Loucy (cell line): ENCODE measurements around the gene ZNF836.

ENCODE experiments used
- H2AFZ ChIP-seq: fragments of 200-600 bp; sonication (generic); 2 replicates; pipeline ENCODE4 v1.6.0; 2016; ENCODE audit warnings: antibody characterized with exemption, mild to moderate bottlenecking, low read length, moderate library complexity
- H3F3A ChIP-seq: fragments of 200-600 bp; 2 replicates; pipeline ENCODE4 v1.6.0; 2016; ENCODE audit warnings: antibody characterized with exemption, low read depth, mild to moderate bottlenecking
- H3K27me3 ChIP-seq: fragments of 200-600 bp; sonication (generic); 2 replicates; pipeline ENCODE4 v1.6.1; 2014; ENCODE audit warnings: low read length, mild to moderate bottlenecking; ENCODE audit not compliant: insufficient read depth, poor library complexity, severe bottlenecking
- H3K36me3 ChIP-seq: fragments of 200-600 bp; sonication (generic); 2 replicates; pipeline ENCODE4 v1.6.1; 2016; ENCODE audit warnings: low read length; ENCODE audit not compliant: insufficient read depth
- H3K4me1 ChIP-seq: fragments of 200-600 bp; sonication (generic); 2 replicates; pipeline ENCODE4 v1.5.1; 2014; ENCODE audit warnings: low read length, mild to moderate bottlenecking; ENCODE audit not compliant: insufficient read depth, poor library complexity, severe bottlenecking
- H3K4me2 ChIP-seq: fragments of 200-600 bp; sonication (generic); 2 replicates; pipeline ENCODE4 v1.6.0; 2014; ENCODE audit warnings: antibody characterized with exemption, low read length, low read depth, mild to moderate bottlenecking; ENCODE audit not compliant: poor library complexity, severe bottlenecking
- H3K4me3 ChIP-seq: fragments of 200-600 bp; sonication (generic); 2 replicates; pipeline ENCODE4 v1.5.1; 2014; ENCODE audit warnings: low read length, mild to moderate bottlenecking, mixed read lengths; ENCODE audit not compliant: poor library complexity, severe bottlenecking
- H3K79me2 ChIP-seq: fragments of 200-600 bp; sonication (generic); 2 replicates; pipeline ENCODE4 v1.6.1; 2014; ENCODE audit warnings: low read length; ENCODE audit not compliant: insufficient read depth
- H3K9ac ChIP-seq: fragments of 200-600 bp; sonication (generic); 2 replicates; pipeline ENCODE4 v1.6.0; 2014; ENCODE audit warnings: mild to moderate bottlenecking, low read depth, low read length, moderate library complexity; ENCODE audit not compliant: poor library complexity, severe bottlenecking
- H3K9me2 ChIP-seq: fragments of 200-600 bp; sonication (generic); replicated peaks from 2 replicates; pipeline ENCODE4 v1.6.1; 2016; ENCODE audit warnings: low read depth, low read length, mixed read lengths
- H3K9me3 ChIP-seq: fragments of 200-600 bp; sonication (generic); 2 replicates; pipeline ENCODE4 v1.6.1; 2014; ENCODE audit warnings: mild to moderate bottlenecking, antibody characterized with exemption, low read length, low read depth; ENCODE audit not compliant: insufficient read depth
- H4K20me1 ChIP-seq: fragments of 200-600 bp; sonication (generic); 2 replicates; pipeline ENCODE4 v1.6.0; 2014; ENCODE audit warnings: antibody characterized with exemption, low read length, mild to moderate bottlenecking; ENCODE audit not compliant: insufficient read depth, poor library complexity, severe bottlenecking
- EZH2phosphoT487 ChIP-seq: fragments of 200-600 bp; IDR thresholded peaks from 2 replicates; pipeline ENCODE4 v1.6.1; 2018; ENCODE audit warnings: antibody characterized with exemption, mild to moderate bottlenecking, moderate library complexity, borderline replicate concordance
- TF ChIP-seq, protein P1 (sequence below): fragments of 200-600 bp; sonication (generic); conservative IDR thresholded peaks from 2 replicates; pipeline ENCODE4 v1.5.1; 2014; ENCODE audit warnings: mild to moderate bottlenecking, antibody characterized with exemption, low read length

ZNF836 gene

DNA sequence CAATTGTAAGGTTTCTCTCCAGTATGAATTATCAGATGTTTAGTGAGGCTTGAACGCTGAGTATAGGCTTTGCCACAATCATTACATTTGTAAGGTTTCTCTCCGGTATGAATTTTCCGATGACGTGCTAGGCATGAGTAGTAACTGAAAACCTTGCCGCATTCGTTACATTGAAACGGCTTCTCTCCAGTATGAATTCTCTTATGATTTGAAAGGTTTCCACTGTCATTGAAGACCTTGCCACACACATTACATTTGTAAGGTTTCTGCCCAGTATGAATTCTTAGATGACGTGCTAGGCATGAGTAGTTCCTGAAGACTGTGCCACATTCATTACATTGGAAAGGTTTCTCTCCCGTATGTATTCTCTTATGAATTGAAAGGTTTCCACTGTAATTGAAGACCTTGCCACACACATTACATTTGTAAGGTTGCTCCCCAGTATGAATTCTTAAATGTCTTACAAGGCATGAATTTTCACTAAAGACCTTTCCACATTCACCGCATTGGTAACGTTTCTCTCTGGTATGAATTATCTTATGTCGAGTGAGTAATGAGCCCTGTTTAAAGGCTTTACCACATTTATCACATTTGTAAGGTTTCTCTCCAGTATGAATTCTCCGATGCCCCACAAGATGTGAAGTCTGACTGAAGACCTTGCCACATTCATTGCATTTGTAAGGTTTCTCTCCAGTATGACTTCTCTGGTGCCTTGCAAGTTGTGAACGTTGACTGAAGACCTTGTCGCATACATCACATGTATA, 15.6 kb downstream of the ZNF836 start:
- Histone ChIP-seq H3F3A (no peaks in the 10 kb centered on the region), H3K36me3 (peaks cover 20% of the 10 kb centered on the region; the same call in 1 of the 2 replicates)

DNA sequence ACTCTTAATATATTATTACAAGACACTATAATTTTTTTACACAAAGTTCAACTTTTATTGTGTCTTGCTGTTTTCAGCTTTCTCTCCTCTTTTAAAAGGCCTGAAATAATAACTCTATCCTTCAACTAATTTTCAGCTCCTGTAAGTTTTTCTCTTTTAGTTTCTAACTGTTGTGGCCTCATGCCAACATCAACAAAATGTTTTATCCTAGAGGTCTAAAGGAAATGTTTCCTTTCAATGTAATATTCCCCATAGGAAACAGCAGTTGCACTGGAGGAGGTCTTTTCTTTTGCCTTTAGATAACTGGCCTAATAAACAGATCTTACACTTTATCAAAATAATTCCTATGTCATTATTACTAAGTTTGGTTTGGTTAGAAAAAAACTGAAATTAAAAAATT, 23.2 kb downstream of the ZNF836 start:
- no peaks in the 10 kb centered on the region for H3K4me1 ChIP-seq
- H4K20me1 ChIP-seq, result no peaks in the 10 kb centered on the region
- no peak overlapping the region for H2AFZ ChIP-seq
- no peak overlapping the region for H3K4me3 ChIP-seq
- no peak overlapping the region for H3K9ac ChIP-seq
- no peaks in the 10 kb centered on the region for H3K9me2 ChIP-seq
- no peaks in the 10 kb centered on the region for H3K36me3 ChIP-seq
- no peaks in the 10 kb centered on the region; the same call in 1 of the 2 replicates for H3K9me3 ChIP-seq
- H3K79me2 ChIP-seq, result no peaks in the 10 kb centered on the region
- H3K27me3 ChIP-seq, result no peaks in the 10 kb centered on the region
- no peaks in the 10 kb centered on the region for H3F3A ChIP-seq
- H3K4me2 ChIP-seq, result no peak overlapping the region
- TF ChIP-seq, protein P1, sequence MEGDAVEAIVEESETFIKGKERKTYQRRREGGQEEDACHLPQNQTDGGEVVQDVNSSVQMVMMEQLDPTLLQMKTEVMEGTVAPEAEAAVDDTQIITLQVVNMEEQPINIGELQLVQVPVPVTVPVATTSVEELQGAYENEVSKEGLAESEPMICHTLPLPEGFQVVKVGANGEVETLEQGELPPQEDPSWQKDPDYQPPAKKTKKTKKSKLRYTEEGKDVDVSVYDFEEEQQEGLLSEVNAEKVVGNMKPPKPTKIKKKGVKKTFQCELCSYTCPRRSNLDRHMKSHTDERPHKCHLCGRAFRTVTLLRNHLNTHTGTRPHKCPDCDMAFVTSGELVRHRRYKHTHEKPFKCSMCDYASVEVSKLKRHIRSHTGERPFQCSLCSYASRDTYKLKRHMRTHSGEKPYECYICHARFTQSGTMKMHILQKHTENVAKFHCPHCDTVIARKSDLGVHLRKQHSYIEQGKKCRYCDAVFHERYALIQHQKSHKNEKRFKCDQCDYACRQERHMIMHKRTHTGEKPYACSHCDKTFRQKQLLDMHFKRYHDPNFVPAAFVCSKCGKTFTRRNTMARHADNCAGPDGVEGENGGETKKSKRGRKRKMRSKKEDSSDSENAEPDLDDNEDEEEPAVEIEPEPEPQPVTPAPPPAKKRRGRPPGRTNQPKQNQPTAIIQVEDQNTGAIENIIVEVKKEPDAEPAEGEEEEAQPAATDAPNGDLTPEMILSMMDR, result no peak
- TF ChIP-seq EZH2phosphoT487, result no peak

More for the DNA sequence above, 15.6 kb downstream of the ZNF836 start:
- Histone ChIP-seq H3K27me3 (no peaks in the 10 kb centered on the region), H3K4me3 (no peak overlapping the region), H4K20me1 (no peaks in the 10 kb centered on the region), H3K4me1 (no peaks in the 10 kb centered on the region), H3K9ac (no peak overlapping the region), H3K9me2 (no peaks in the 10 kb centered on the region), H3K4me2 (no peak overlapping the region), H3K9me3 (peaks cover 41% of the 10 kb centered on the region), H3K79me2 (no peaks in the 10 kb centered on the region), H2AFZ (no peak overlapping the region)
- TF ChIP-seq, protein P1, result no peak
- TF ChIP-seq EZH2phosphoT487, result no peak

DNA sequence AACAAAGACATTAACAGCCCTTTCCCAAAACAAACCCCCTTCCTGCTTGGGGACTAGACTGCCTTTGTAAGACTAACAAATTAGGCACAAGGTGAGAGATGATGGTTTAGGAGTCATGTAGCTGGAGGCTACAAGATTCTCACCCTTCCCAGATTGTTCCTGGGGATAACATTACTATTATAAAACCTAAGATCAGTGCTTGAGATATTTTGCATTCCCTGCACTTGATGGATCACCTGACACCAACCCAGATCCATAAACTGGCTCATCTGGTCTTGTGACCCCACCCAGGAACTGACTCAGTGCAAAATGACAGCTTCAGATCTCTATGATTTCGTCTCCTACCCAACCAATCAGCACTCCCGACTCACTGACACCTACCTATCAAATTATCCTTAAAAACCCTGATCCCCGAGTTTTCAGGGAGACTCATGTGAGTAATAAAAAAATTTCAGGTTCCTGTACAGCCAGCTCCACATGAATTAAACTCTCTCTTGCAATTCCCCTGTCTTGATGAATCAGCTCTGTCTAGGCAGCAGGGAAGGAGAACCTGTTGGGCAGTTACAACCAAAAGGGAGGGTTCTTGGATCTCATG, 29.3 kb downstream of the ZNF836 start:
- Histone ChIP-seq H3K36me3 (no peaks in the 10 kb centered on the region), H4K20me1 (no peaks in the 10 kb centered on the region), H2AFZ (no peak overlapping the region), H3K79me2 (peaks cover 22% of the 10 kb centered on the region), H3K27me3 (no peaks in the 10 kb centered on the region), H3K9me2 (no peaks in the 10 kb centered on the region), H3K9me3 (no peaks in the 10 kb centered on the region), H3K9ac (no peak overlapping the region), H3F3A (no peaks in the 10 kb centered on the region), H3K4me3 (no peak overlapping the region), H3K4me2 (no peak overlapping the region), H3K4me1 (peaks cover 16% of the 10 kb centered on the region)
- no peak for TF ChIP-seq EZH2phosphoT487
- TF ChIP-seq, protein P1, result no peak
